HG02763 (cell line): ENCODE results near the gene TIGD6.

Source experiments
- ATAC-seq: cut with Tn5 transposase; IDR thresholded peaks from one replicate; pipeline ENCODE4 v1.9.1; 2021; ENCODE audit warnings: mild to moderate bottlenecking, moderate library complexity; ENCODE audit not compliant: unreplicated experiment

TIGD6 gene

DNA sequence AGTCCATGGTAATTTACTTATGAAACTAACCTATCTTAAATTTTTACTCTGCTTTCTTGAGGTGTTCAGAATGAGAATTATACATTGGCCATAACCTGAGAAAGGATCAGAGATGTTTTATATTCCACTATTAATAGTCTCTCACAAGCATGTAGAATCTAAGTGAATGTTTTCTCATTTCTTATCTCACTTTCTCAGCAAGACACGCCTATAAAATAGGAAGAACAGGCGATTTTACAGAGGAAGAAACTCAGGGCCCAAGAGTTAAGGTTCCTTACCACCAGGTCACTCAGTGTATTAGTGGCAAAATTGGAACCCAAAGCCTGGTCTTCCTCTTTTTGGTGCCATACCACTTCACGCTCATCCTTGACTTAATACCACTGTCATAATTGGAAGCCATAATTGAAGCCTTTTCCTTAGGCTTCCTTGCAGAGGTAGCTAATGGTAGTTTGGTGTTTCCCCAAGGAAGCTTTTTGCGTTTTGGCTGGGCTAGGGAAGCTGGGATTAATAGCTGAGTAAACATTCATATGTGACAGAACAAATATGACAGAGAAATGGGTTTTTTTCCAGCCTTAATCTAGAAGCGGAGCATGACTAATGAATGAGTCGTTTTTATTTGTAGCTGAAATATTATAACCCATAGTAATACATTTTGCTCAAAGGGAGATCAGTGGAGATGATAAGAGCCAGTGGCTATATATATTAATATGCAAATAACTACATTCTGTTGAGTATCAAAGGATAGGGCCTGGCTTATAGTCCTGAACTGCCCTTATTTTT, 17.0 kb upstream of the TIGD6 start:
- ATAC-seq, result no peak

DNA sequence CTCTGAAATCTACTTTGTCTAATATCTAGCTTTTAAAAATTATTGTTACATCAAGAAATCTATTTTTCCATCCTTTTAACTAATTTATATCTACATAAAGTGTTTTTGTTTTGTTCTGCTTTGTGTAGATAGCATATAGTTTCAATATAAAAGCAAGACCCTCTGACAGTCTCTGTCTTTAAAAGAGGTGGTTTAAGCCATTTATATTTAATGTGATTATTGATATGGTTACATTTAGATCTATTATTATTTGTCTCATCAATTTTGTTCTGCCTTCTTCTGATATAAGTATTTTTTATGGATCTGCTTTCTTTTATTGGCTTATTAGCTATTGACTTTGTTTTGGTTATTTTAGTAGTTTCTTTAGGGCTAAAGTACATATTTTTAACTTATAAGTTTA, 16.1 kb upstream of the TIGD6 start:
- no peak for ATAC-seq

DNA sequence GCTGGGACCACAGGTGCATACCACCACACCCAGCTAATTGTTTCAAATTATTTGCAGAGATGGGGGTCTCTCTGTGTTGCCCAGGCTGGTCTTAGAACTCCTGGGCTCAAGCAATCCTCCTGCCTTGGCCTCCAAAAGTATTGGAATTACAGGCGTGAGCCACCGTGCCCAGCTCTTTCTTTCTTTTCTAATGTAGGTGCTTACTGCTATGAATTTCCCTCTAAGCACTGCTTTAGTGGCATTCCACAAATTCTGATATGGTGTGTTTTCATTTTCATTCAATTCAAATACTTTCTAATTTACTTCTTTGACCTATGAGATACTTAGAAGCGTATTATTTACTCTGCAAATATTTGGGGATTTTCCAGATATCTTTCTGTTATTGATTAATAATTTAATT, 15.0 kb upstream of the TIGD6 start:
- no peak for ATAC-seq

DNA sequence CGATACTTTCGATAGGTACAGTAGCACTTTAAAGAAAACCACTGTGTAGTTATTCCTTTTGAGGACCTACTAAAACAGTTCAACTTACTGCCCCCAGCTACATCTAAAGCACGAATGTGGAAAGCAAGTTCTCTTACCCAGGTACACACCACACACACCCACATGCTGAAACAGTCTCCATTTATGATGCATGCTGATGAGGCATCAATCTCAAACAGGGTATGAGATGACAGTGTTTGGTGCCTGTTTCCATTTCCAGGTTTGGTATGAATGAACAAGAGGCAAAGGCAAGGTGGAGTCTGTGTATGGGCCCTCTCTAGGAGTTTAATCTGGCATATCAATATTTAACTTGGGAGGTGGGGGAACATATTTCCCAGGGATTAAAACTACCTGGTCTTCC, 14.0 kb upstream of the TIGD6 start:
- no peak for ATAC-seq

DNA sequence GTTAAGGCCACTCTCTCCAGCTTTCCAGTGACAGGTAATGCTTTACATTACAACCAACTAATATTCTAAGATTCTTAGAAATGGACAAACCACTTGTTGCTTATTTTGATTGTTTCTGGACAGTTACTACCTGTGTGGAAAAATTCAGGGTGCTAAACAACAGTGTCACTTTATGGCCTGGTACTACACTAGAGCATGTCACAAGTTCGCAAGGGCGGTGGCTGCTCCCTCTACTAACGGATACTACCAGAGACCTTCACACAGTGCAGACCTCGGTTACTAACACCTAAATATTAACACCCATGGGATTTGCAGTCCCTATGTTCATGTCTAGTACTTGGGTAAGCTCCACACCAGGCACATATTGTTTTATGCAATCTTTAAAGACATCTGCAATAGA, 13.5 kb upstream of the TIGD6 start:
- no peak for ATAC-seq

DNA sequence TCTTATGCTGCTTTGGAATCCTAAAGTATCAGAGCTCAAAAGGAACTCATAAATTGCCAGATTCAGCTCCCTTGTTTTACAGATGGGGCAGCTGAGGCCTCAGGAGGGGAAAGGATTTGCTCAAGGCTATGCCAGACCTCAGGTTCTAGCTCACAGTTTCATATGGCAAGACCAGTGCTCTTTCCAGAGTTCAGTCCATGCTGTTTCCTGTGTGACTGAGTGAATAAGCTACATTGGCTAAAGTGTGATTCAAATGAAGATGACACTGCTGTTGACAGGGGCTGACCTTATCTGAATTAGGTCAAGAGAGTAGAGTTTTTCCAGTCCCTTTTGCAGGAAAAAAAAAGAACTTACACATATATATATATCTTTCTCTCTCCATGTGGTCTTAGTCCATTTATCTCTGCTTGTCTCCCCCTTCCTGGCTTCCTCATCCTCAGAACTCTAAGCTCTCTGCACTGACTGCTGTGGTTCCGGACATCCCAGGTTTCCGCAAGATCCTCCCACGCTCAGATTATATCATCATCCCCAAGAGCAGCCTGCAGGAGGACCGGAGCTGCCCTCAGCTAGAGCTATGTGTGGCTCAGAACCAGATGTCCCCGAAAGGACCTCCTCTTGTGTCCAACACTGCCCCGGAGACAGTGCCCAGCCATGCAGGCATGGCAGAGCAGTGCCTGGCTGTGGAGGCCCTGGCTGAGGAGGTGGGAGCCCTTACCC, 9.4 kb upstream of the TIGD6 start:
- no peak for ATAC-seq

DNA sequence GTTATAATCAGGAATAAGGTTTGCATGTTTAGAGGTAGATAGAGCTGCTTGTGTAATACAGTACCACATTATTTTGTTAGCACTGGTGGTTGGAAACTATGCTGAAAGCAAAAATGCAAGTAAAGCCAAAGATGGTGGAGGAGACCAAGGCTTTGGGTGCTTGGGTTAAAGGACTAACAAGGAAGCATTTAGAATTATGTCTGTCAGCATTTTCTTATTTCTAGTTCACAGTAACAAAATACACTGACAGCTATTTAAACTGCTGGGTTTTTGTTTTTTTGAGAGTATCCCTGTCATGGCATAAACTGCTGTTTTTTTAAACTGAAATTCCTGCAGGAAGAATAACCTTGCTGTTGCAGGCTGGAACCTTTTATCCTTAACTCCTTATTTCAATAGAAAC, 6.6 kb upstream of the TIGD6 start:
- no peak for ATAC-seq

DNA sequence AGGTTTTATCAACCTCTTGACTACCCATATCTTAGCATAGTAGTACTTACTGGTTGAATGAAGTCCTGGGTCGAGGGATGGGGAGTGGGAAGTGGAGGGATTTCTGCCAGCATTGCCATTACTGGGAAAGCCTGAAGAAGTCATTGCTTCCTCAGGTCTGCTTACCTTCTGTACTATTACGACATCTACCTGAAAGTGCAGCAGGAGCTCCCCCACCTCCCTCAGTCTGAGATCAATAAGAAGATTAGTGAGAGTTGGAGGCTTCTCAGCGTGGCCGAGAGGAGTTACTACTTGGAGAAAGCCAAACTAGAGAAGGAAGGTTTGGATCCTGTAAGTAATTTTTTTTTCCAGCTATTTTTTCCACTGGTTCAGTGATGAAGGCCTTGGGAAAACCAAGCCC, 5.9 kb upstream of the TIGD6 start:
- no peak for ATAC-seq

DNA sequence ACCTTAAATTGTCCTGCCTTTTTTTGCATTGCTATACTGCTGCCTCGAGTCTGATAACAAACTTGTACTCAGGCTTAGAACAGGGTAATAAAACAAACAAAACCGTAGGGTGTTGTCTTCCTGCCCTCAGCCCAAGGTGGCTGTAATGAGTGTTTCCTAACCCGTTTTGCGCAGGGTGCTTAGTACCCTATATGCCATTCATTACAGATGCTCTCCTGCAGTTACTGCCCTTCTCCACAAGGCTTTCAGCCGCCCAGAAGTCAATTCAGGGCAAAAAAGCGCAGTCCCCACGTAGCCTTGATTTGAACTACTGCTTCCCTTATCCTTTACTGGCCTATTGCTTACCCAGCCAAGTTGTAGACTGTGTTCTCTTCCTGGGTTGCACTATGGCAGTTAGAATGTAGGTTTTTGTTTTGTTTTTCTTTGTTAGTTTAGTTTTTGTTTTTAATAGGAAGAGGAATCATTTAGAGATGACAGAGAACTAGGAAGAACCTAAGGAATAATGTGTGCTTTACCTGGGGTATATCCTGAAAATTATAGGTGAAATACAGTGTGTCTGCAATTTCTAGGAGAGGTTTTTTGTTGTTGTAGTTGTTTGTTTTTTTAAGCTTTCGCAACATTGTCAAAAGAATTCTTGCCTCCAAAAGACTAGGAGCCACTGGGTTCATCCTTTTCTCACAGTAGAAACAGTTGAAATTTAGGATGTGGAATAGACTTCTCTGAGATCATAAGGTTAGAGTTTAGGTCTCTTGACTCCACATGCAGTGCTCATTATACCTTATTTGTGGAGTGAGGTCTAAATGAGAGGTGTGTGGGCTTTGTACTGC, 1.4 kb upstream of the TIGD6 start:
- ATAC-seq, result peak; percentile 44

DNA sequence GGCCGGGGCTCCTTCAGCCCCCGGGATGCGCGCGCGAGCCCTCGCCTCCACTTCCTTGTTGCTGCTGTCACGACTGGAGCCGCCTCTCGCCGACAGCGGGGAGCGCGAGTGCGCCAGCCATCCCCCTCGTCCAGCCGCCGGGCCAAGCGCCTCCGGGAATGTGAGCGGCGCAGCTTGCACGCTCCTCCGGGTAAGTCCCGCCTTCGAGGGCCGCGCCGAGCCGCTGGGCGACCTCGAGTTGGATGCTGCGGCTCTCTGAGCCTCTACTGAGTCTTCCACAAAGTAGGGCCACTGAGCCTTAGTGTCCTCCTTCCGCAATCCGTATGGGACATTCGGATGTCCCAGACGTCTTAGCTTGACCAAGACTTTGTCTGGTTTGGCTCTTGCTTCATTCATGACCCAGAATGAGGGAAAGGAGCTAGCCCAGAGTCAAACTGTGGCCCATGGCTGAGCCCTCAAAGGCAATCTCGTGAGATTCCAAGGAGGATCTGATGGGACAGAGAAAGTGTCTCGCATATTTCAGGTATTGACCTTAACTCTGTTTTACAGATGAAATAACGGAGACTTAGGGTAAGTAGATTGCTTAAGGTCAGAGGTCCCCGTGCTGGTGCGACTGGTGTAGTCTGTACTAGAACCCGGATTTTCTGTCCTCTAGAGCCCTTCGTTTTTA, 671 bp upstream of the TIGD6 start:
- no peak for ATAC-seq

DNA sequence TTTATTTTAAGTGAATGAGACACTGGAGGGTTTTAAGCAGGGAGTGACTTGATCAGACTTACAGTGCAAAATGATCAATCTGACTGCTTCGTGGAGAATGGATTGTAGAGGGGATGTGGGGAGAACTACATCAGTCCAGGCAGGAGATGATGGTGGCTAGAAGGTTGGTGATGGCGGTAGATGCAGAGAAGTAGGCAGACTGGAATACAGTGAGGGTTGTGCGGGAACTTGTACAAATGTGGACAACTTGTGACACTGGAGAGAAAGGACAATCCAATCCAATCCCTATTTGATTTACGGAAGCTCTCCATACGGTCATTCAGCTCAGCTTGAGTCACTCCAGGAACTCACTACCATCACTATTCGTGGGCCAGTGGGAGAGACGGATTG, 593 bp downstream of the TIGD6 start:
- no peak for ATAC-seq

DNA sequence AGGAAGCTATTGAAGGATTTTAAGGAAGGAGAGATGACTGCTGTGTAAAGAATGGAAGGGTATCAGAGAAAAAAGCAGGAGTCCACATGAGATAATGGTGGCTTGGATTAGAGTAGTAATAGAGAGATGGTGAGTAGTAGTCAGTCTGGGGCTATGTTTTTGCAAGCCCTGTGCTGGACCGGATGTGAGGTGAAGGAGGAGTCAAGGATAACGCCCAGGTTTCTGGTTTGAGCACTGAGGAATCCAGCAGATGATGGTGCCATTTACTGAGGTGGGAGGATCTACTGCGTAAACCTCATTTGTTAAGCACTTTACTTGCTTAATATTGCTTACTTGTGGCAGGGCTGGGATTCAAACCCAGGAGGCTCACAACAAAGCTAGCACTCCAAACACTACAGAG, 1.1 kb downstream of the TIGD6 start:
- no peak for ATAC-seq

DNA sequence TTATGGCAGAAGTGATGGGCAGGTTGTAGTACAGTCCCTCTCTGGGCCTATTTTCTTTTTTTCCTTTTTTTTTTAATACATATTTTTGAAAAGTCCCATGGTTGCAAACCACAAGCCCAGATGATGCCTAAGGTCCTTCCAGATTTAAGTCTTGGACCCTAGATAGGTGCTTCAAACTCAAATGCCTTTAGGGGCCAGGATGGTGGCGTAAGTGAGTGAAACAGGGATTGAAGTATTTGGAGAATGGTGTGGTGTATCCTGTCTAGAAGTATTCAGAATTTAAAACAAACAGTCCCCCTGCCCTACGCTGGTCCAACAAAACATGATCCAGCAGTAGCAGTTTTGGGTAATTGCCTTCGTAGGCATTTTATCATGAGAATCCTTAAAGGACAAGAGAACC, 2.2 kb downstream of the TIGD6 start:
- no peak for ATAC-seq

DNA sequence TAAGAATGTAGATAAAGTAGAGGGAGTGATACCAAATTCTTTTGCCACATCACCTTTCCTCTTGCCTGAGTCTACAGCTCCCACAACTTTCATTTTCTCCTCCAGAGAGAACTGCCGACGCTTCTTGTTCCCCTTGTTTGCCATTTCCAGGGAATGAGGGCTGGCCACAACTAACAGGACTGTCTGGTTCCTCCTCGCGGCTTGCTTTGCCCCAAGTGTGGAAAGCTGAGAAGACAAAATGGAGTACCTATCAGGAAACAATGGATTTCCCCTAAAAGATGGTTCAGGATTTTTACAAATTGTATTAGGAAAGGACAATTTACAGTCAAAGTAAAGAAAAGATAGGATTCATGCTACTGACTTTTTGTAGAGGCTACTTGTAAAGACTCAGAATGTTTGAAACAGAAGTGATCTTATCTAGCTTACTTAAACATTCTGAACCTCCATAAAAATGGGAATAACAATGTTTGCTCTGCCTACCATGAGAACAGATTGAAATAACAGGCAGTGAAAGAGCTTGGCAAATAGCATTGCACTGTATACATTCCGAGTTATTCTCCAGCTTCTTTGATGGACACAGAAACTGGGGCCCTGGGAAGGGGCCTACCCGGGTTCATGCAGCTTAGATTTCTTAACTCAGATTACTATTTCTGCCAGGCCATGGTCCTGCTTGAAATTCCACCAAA, 4.1 kb downstream of the TIGD6 start:
- no peak for ATAC-seq

DNA sequence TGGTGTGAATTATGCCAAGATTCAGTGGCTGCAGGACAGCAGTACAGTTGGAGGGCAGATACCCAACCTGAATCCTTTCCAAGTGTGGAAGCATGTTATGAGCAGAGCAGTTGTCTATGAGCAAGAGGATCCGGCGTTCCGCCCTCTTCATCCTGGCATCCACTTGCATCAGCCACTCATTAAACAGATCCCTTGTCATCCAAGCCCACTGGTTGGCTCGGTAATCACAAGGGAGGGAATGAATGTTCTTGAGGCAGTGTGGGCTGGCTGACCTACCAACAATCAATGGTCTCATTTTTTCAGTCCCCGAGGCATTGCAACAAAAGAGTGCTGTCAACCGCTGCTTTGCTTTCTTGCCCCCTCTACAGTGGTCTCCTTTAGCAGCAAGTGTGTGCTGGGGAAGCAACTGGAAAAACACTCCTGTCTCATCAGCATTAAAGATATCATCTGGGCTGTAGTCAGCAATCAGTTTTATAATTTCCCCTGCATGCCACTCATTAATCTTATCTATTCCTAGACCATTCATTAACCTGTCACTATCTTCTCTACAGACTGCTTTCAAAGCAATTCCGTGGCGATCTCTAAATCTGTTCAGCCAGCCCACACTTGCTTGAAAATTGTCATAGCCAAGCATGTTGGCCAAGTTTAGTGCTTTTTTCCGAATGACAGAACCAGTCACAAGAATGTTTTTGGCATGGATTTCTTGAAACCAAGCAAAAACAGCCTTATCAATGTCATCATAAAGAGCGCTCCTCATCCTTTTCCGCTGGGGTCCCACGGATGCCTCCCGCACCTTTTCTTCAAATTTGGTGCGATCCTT, 4.9 kb downstream of the TIGD6 start:
- no peak for ATAC-seq

DNA sequence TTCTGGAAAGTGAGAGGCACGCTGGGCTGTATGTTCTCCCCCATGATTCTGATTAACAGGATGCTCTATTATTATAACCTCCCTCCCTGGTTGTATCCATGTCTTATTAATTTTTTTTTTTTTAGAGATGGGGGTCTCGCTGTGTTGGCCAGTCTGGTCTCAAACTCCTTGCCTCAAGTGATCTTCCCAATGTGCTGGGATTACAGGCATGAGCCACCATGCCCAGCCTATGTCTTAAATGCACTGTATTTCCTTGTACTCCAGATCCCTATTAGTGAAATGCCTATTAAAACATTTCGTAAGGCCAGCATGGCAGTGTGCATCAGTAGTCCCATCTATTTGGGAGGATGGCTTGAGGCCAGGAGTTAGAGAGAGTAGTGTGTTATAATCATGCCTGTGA, 7.0 kb downstream of the TIGD6 start:
- no peak for ATAC-seq

DNA sequence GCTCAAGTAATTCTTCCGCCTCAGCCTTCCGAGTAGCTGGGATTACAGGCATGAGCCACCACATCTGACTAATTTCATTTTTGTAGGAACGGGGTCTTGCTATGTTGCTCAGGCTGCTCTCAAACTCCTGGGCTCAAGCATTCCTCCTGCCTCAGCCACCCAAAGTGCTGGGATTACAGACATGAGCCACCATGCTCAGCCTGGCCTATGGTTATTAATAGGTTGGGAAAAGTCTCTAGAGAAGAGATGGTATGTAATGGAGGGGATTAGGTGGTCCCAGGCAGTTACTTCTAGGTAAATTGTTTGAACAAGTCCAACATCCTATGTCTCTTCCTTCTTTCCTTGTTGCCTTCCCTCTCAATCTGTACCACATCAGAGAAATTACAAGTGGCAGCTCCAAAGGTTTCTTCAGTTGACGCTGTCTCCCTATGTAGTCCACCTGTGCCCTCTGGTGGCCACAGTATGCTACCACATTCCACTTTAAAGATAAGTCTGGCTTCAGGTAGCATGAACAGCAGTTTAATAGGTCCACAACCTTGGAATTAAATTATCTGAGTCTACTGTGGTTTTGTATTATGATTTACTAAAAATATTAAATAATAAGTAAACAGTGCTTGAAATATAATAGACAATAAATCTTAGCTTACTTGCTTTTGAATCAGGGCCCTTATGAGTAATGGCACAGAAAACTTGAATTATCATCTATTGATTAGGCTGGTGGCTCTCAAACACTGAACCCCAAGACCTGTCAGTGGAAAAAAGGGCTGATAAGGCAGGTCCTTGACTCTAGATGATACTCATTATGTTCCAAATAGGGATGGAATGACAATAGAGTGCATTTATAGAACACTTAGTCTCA, 9.7 kb downstream of the TIGD6 start:
- ATAC-seq, result peak; percentile 73

DNA sequence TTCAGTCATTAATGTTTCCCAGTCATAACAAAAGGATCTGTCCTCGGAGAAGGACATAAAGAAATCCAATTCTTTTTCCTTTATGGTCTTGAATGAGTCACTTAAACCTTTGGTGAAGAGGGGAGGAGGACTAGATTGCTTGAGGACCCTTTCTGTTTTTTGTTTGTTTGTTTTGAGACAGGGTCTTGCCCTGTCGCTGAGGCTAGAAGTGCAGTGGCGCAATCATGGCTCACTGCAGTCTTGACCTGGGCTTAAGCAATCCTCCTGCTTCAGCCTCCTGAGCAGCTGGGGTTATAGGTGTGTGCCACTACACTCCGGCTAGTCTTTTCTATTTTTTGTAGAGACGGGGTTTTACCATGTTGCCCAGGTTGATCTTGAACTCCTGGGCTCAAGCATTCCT, 12.3 kb downstream of the TIGD6 start:
- ATAC-seq, result no peak

DNA sequence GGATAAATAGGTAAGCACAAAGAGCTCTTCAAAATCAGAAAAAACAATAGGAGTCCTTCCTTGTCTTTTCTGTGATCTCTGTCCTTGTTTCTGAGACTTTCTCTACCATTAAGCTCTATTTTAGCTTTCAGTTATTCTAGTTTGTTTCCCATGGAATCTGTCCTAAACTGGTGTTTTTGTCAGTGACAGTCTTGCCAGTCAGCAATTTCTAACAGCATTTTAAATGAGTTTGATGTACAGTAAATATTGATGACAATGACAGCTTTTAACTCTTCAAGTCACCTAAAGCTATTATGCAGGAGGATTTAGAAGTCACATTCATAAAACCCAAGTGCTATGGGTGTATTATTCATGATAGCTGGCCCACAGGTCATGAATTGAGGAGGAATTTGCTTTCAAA, 17.9 kb downstream of the TIGD6 start:
- no peak for ATAC-seq
